Liver (tissue), 9 donors: ENCODE results near the gene CLCN2. TPM values are rescaled to one million over a fixed set of nuclear protein-coding genes. Genes with fewer than 3 reads are reported as not detected.

Experiments
- DNase-seq: peaks from one replicate; pipeline ENCODE4 v3.0.0-alpha.2; 2017; ENCODE audit warnings: low spot score
- H3K27ac ChIP-seq, 2 donors: one replicate each; pipeline ENCODE4 v1.7.0; 2013; ENCODE audit warnings: inconsistent platforms in 2 of 2, low read length in 2 of 2, control low read depth in 1 of 2, low read depth in 1 of 2, mild to moderate bottlenecking in 1 of 2
- H3K27me3 ChIP-seq, 4 donors: one replicate each; pipeline versions ENCODE4 v1.6.1 to v1.7.0; 2013; ENCODE audit warnings: low read length in 3 of 4, inconsistent platforms in 1 of 4, mild to moderate bottlenecking in 1 of 4, moderate library complexity in 1 of 4; ENCODE audit not compliant: control insufficient read depth in 4 of 4, insufficient read depth in 4 of 4
- H3K36me3 ChIP-seq, 4 donors: one replicate each; pipeline versions ENCODE4 v1.6.1 to v1.7.0; 2013; ENCODE audit warnings: low read length in 3 of 4, mild to moderate bottlenecking in 3 of 4, low read depth in 1 of 4, moderate library complexity in 1 of 4; ENCODE audit not compliant: control insufficient read depth in 4 of 4, insufficient read depth in 3 of 4
- H3K4me1 ChIP-seq, 4 donors: one replicate each; pipeline versions ENCODE4 v1.6.1 to v1.7.0; 2013; ENCODE audit warnings: low read length in 3 of 4, mild to moderate bottlenecking in 3 of 4, moderate library complexity in 1 of 4; ENCODE audit not compliant: control insufficient read depth in 4 of 4, insufficient read depth in 4 of 4
- H3K4me3 ChIP-seq, 3 donors: one replicate each; pipeline versions ENCODE4 v1.6.1 to v1.7.0; 2013; ENCODE audit warnings: low read length in 3 of 3, control low read depth in 1 of 3, low read depth in 1 of 3, mild to moderate bottlenecking in 1 of 3
- H3K9ac ChIP-seq, 2 donors: one replicate each; pipeline ENCODE4 v1.7.0; 2013; ENCODE audit warnings: low read length in 2 of 2, mild to moderate bottlenecking in 2 of 2, moderate library complexity in 2 of 2, control low read depth in 1 of 2, low read depth in 1 of 2
- H3K9me3 ChIP-seq, 4 donors: one replicate each; pipeline versions ENCODE4 v1.6.1 to v1.7.0; 2013; ENCODE audit warnings: low read length in 3 of 4; ENCODE audit not compliant: control insufficient read depth in 4 of 4
- FOXA2 ChIP-seq: IDR thresholded peaks from 2 replicates; pipeline ENCODE4 v1.6.1; 2016; ENCODE audit warnings: antibody characterized with exemption
- HNF4A ChIP-seq, 2 donors: conservative IDR thresholded peaks; 2 replicates each; pipeline ENCODE4 v1.6.1; 2016; ENCODE audit warnings: antibody characterized with exemption in 2 of 2, mild to moderate bottlenecking in 2 of 2
- HNF4G ChIP-seq: IDR thresholded peaks from 2 replicates; pipeline ENCODE4 v1.6.1; 2016; ENCODE audit warnings: antibody characterized with exemption
- MAX ChIP-seq: IDR thresholded peaks from 2 replicates; pipeline ENCODE4 v1.6.1; 2016; ENCODE audit warnings: antibody characterized with exemption
- RAD21 ChIP-seq, 2 donors: IDR thresholded peaks; 2 replicates each; pipeline ENCODE4 v1.6.1; 2016; ENCODE audit warnings: antibody characterized with exemption in 2 of 2, mild to moderate bottlenecking in 2 of 2
- REST ChIP-seq: IDR thresholded peaks from 2 replicates; pipeline ENCODE4 v1.6.1; 2016; ENCODE audit warnings: antibody characterized with exemption, mild to moderate bottlenecking
- RXRA ChIP-seq, 2 donors: IDR thresholded peaks; 2 replicates each; pipeline ENCODE4 v1.6.1; 2017 to 2018; ENCODE audit warnings: antibody characterized with exemption in 2 of 2, mild to moderate bottlenecking in 1 of 2
- TAF1 ChIP-seq: conservative IDR thresholded peaks from 2 replicates; pipeline ENCODE4 v1.6.1; 2016; ENCODE audit warnings: antibody characterized with exemption, mild to moderate bottlenecking
- YY1 ChIP-seq: IDR thresholded peaks from 2 replicates; pipeline ENCODE4 v1.6.1; 2016; ENCODE audit warnings: antibody characterized with exemption, mild to moderate bottlenecking
- WGBS: extraction: QIAGEN DNeasy Blood & Tissue Kit; methylation state at CpG from one replicate; pipeline ENCODE4 v1.1.7; 2013; 5-methylcytosine and 5-hydroxymethylcytosine counted together
- polyA plus RNA-seq, 2 donors: library from polyadenylated mRNA; stranded (reverse) in 1 of 2; unstranded in 1 of 2; fragments of 200-250 nt in 1 of 2; fragments of >200 nt in 1 of 2; fragmentation: Nextera tagmentation in 1 of 2; extraction: Ambion mirVana in 1 of 2; gene quantifications; one replicate each; pipeline versions ENCODE4 v1.2.1 to v1.2.3, GENCODE V29; 2013 to 2015
- total RNA-seq, 2 donors: library from RNA; depleted of rRNA; stranded (reverse); fragments of >200 nt; gene quantifications; one replicate each; pipeline ENCODE4 v1.2.3, GENCODE V29; 2014
- TF ChIP-seq, protein P1 (sequence below): fragments of 150-350 bp; IDR thresholded peaks from 2 replicates; pipeline ENCODE4 v1.5.1; 2017; ENCODE audit warnings: improper control_type of control experiment, low read depth, low read length; ENCODE audit not compliant: missing input control
- TF ChIP-seq, protein P2 (sequence below): IDR thresholded peaks from 2 replicates; pipeline ENCODE4 v1.6.1; 2016; ENCODE audit warnings: antibody characterized with exemption
- donor health status: healthy.
- donor health status: healthy.
- donor health status: healthy.
- donor health status: healthy.
- donor health status: healthy.

CLCN2 gene
- total and polyA plus RNA-seq, 4 donors = 1.1 to 3.9 (median 2.6) TPM

DNA sequence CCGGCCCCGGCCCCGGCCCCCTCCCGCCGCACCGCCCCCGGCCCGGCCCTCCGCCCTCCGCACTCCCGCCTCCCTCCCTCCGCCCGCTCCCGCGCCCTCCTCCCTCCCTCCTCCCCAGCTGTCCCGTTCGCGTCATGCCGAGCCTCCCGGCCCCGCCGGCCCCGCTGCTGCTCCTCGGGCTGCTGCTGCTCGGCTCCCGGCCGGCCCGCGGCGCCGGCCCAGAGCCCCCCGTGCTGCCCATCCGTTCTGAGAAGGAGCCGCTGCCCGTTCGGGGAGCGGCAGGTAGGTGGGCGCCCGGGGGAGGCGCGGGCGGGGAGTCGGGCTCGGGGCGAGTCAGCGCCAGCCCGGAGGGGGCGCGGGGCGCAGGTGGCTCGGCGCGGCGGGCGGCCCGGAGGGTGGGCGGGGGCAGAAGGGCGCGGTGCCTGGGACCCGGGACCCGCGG is 18.8 kb upstream of the CLCN2 start:
- Histone ChIP-seq H3K27ac (no peak overlapping the region), H3K36me3 (peaks cover 8 to 20% (median 11%) of the 10 kb centered on the region in 4 donors), H3K9ac (no peak overlapping the region), H3K27me3 (no peaks in the 10 kb centered on the region), H3K4me1 (peaks cover 3 to 27% (median 11%) of the 10 kb centered on the region in 4 donors), H3K9me3 (no peaks in the 10 kb centered on the region), H3K4me3 (peak overlapping the region in 2 of 3 donors; percentile 58 to 81)
- DNase-seq = peak; percentile 66
- under 1% methylated on average over 60 of the region's 62 CpGs for WGBS
- TF ChIP-seq, protein P1, sequence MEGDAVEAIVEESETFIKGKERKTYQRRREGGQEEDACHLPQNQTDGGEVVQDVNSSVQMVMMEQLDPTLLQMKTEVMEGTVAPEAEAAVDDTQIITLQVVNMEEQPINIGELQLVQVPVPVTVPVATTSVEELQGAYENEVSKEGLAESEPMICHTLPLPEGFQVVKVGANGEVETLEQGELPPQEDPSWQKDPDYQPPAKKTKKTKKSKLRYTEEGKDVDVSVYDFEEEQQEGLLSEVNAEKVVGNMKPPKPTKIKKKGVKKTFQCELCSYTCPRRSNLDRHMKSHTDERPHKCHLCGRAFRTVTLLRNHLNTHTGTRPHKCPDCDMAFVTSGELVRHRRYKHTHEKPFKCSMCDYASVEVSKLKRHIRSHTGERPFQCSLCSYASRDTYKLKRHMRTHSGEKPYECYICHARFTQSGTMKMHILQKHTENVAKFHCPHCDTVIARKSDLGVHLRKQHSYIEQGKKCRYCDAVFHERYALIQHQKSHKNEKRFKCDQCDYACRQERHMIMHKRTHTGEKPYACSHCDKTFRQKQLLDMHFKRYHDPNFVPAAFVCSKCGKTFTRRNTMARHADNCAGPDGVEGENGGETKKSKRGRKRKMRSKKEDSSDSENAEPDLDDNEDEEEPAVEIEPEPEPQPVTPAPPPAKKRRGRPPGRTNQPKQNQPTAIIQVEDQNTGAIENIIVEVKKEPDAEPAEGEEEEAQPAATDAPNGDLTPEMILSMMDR = no peak
- TF ChIP-seq REST (no peak), TAF1 (no peak), YY1 (no peak), RAD21 (IDR thresholded peaks at IDR 0.05) (no peak), HNF4A (conservative IDR thresholded peaks at IDR 0.05) (no peak), RXRA (IDR thresholded peaks at IDR 0.05) (no peak)
- TF ChIP-seq, protein P2, sequence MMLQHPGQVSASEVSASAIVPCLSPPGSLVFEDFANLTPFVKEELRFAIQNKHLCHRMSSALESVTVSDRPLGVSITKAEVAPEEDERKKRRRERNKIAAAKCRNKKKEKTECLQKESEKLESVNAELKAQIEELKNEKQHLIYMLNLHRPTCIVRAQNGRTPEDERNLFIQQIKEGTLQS = no peak

DNA sequence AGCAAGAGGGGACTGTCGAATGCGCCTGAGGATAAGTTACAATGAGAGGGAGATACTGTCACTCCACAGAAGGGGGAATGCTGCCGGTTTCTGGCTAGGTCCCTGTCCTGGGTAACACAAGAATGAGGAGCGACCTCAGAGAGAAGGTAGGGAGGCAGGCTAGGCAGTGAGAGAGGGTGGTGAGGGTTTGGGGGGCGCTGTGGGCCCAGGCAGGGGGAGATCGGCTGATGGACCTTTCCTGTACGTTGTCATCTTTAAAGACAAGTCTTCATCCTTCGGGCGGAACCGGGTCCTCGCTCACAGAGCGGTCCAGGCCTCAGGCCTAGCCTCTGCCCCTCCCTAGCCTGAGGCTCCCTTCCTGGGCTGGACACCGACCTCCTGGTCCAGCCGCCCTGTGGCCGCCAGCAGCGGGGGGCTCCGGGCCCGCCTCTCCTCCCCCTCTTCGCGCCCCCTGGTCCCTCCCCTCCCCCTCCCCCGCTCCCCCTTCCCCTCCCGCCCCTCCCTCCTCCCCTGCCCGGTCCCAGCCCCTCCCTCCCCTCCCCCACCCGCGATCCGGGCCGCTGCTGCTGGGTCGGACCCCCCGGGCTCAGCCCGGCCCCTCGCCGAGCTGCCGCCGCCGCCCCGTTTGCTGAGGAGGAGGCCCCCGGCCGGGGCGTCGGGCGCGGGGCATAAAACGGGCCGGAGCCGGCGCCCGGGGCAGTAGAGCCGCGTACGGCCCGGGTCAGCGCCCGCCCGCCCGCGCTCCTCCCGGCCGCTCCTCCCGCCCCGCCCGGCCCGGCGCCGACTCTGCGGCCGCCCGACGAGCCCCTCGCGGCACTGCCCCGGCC is 18.2 kb upstream of the CLCN2 start, which contains the start of gene CHRD:
CHRD (plus strand) TSS at position 697 of the 827 bp plus-strand sequence. CDS start 265 bp downstream, outside the sequence.
- Histone ChIP-seq H3K9me3 (no peaks in the 10 kb centered on the region), H3K9ac (peak within 1 kb of the TSS; percentile 73 to 99), H3K27me3 (no peaks in the 10 kb centered on the region), H3K4me1 (peaks cover 3 to 27% (median 11%) of the 10 kb centered on the region in 4 donors), H3K27ac (peak within 1 kb of the TSS; percentile 94 to 96), H3K36me3 (peaks cover 7 to 24% (median 13%) of the 10 kb centered on the region in 4 donors), H3K4me3 (peak within 1 kb of the TSS; percentile 77 to 98 (median 81))
- no peak for DNase-seq
- 7% methylated on average over 65 of the region's 71 CpGs for WGBS
- no peak for TF ChIP-seq FOXA2
- no peak for TF ChIP-seq MAX
- TF ChIP-seq RAD21 (IDR thresholded peaks at IDR 0.05) = no peak
- no peak for TF ChIP-seq TAF1
- TF ChIP-seq, protein P2 = no peak
- TF ChIP-seq REST = no peak
- no peak for TF ChIP-seq HNF4G
